GM21423 (cell line): ENCODE data around the gene SOST.

ENCODE experiments used
- ATAC-seq: cut with Tn5 transposase; IDR thresholded peaks from one replicate; pipeline ENCODE4 v1.9.1; 2021; ENCODE audit warnings: mild to moderate bottlenecking, moderate library complexity; ENCODE audit not compliant: unreplicated experiment

The SOST gene

GRCh38 chr17:43710101-43710500 is 48.5 kb downstream of the SOST start:
- no peak for ATAC-seq

DNA sequence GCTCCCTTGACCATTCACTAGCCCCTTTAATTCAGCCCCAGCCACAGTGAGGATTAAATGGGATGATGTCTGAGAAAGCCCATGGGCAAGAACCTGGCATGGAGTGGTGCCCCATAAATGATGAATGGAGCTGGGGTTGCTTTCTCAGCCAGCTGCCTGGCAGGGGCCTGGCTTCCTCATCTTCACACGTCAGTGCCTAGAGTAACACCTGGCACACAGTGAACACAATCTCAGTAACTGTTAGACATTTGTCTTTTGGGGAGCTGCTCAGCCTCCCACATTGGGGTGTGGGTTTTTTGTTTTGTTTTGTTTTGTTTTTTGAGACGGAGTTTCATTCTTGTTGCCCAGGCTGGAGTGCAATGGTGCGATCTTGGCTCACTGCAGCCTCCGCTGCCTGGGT is 49.4 kb downstream of the SOST start:
- ATAC-seq, result no peak

DNA sequence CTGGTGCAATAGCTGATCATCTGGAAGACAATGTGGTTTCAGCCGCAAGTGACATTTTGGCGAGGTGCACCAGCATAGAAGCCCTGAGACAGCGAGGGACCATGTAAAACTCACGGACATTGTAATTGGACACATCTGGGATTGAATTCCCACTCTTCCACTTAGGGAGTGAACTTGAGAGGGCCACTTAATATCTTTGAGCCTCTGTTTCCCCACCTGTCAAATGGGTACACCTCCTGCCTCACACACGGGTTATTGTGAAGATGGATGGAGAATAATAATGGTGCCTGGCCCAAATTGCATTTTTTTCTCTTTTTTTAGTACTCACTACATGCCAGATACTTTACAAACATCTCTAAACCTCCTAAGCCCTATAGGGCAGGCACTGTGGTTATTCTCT is 51.4 kb downstream of the SOST start:
- no peak for ATAC-seq

DNA sequence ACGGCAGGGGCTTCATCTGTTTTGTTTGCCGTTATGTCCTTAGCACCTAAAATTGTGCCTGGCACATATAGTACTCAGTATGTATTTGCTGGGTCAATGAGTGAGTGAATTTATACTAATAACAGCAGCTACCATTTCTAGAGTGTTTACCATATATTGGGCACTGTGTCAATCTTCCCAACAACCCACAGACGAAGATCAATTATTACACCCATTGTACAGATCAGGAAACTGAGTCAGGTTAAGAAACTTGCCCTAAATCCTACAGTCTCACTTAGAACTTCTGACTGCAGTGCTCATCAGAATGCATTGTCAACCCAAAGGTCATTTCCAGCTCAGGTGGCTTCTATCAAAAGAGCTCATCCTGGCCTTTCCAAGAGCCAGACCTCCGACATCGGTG is 52.4 kb downstream of the SOST start:
- ATAC-seq, result no peak
